Myocyte (in vitro differentiated cells): ENCODE data around the gene ANAPC5. TPM values are rescaled to one million over a fixed set of nuclear protein-coding genes. Genes with fewer than 3 reads are reported as not detected.
A peak's percentile ranks its signal among the peaks of the same experiment; 100 is the strongest.

Experiments used
- DNase-seq: peaks from one replicate; pipeline ENCODE4 v3.0.0-alpha.2; 2012; ENCODE audit warnings: low read depth
- total RNA-seq: library from RNA; depleted of rRNA; stranded (reverse); fragments of >200 nt; gene quantifications from 2 replicates; pipeline ENCODE4 v1.2.3, GENCODE V29; 2014

The ANAPC5 gene
- total RNA-seq, 1 donor from 2014 or later: 170 TPM

DNA sequence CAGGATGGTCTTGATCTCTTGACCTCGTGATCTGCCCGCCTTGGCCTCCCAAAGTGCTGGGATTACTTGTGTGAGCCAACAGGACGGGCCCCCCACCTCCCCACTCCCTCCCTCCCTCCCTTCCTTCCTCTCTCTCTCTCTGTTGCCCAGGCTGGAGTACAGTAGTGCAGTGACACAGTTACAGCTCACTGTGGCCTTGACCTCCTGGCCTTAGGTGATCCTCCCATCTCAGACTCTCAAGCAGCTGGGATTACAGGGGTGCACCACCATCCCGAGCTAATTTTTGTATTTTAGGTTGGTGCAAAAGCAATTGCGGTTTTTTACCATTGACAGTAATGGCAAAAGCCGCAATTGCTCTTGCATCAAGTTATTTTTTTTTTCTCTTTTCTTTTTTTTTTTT is 19.2 kb upstream of the ANAPC5 start:
- no peak for DNase-seq

DNA sequence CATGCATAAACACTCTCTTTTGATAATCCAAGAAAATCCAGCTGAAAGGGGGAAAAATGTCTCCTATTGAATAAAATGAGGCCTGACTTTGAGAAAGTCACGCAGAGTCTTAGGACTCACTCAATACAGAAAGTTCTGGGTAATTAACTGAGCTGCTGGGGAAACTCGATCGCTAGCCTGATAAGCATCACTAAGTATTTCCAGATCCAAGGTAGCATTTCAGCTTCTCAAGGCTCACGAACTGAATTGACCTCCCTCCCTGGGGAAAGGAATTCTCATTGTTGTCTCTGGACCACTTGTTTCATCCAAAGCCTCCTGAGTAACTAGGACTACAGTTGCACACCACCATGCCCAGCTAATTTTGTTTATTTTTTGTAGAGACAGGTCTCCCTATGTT is 13.8 kb upstream of the ANAPC5 start:
- DNase-seq: no peak

DNA sequence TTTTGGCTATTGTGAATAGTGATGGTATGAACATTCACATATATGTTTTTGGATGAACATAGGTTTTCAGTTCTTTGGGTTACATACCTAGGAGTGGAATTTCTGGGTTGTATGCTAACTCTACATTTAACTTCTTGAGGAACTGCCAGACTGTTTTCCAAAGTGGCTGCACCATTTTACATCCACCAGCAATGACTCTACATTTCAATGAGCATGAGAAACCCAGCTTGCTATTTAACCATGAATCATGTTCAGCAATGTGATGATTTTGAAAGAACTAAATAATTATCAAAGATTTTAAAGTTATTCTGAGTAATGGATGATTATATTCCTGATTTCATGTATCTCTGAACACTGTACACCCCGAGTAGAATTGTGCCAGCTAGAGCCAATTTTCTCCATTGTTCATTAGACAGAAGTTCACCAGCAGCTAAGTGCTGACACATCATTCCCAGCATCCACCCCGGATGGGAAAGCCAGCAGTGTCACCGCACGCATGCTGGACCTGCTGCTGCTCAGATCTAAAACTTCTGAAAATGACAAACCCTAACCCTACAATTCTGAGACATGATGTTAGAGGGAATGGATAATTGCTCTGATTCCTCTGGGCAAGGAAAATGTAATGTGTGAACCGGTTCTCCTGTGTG is 13.3 kb upstream of the ANAPC5 start:
- DNase-seq: peak; percentile 16

DNA sequence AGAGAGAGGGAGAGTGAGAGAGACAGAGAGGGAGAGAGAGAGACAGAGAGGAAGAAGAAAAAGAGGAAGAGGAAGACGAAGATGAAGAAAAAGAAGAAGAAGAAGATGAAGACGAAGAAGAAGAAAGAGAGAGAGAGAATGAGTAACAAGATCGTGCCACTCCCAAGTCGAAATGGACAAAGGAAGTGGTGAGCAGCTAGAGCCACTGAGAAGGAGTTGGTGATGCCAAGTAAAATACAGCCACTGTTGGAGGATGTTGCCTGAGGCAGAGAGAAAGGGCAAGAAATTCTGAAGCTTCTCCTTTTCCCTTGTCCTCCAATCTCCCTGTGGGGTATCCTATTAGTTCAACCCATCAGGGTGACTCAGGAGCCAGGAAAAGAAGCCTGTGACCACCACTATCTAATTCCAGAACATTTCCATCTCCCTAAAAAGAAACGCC is 12.5 kb upstream of the ANAPC5 start:
- DNase-seq: peak; percentile 77

DNA sequence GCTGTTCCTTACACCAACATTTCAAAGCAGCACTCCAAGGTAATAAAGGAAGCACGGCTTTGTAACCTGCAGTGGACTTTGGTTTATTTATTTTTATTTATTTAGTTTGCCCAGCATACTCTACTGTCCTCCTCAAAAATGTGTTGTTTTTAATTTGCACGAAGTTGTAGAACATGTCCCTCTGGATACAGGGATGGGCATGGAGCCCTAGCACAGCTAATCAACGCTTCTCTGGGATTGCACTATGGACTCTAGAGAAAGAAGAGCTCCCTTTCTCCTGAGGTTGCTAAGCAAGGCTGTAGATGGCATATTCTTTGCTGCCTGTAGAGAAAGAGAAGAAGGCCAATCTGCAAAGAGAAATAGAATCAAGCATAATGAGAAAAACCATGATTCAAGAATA is 5.9 kb upstream of the ANAPC5 start:
- no peak for DNase-seq

DNA sequence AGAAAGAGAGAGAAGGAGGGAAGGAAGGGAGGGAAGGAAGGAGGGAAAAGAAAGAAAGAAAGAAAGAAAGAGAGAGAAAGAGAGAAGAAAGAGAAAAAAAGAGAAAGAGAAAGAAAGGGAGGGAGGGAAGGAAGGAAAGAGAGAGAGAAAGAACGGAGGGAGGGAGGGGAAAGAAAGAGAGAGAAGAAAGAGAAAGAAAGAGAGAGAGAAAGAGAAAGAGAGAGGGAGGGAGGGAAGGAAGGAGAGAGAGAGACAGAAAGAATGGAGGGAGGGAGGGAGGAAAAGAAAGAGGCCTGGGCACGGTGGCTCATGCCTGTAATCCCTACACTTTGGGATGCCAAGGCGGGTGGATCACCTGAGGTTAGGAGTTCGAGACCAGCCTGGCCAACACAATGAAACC is 5.1 kb upstream of the ANAPC5 start:
- no peak for DNase-seq

DNA sequence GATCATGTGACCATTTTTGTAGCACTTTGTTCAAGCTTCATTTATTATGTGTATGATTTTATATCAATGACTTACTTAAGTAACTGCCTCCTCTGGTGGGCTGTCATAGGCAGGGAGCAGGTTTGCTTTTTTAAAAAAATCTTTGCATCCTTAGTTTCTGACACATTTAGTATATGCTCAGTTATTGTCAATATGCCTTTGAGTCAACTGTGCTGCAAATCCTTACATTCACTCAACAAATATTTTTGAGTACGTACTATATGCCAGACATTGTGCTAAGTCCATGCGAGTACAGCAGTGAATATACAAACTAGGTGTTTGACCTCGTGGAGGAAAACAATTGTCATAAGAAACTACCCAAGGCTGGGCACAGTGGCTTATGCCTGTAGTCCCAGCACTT is 4.4 kb upstream of the ANAPC5 start:
- no peak for DNase-seq

DNA sequence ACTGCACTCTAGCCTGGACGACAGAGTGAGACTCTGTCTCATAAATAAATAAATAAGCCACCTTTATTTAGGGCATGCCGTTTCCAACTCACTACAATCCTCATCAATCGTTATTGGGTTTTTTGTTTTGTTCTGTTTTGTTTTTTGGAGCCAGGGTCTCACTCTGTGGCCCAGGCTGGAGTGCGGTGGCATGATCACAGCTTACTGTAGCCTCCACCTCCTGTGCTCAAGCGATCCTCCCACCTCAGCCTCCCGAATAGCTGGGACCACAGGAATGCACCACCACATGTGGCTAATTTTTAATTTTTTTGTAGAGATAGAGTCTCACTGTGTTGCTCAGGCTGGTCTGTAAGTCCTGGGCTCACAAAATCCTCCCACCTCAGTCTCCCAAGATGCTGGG is 3.6 kb upstream of the ANAPC5 start:
- DNase-seq: no peak

DNA sequence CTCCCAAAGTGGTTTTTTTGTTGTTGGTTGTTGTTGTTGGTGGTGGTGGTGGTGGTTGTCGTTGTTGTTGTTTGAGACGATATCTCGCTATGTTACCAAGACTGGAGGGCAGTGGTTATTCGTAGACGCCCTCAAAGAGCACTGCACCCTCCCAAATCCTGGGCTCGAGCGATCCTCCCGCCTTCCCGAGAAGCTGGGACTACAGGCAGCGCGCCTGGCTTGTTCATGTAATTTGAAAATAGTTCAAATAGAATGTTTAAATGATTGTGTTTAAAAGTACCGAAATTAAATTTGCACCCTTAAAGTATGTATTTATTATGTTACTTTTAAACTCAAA is 439 bp upstream of the ANAPC5 start:
- no peak for DNase-seq

DNA sequence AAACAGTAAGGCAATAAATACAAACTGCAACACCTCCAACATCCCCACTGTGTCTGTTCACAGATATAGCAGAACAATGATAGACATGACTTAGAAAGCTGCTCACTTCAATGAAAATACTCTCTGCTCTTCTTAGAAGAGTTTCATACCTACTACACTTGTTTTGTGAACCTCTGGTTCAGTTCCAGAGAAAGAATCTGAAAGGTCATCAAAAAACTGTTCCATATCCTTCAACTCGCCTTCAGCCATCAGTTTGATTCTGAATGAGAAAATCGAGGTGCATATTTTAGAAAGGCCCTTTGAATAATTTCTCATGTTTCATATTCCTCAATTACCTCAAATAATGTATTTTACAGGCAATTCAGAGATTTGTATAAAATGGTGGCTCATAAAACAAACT is 5.5 kb downstream of the ANAPC5 start:
- no peak for DNase-seq

DNA sequence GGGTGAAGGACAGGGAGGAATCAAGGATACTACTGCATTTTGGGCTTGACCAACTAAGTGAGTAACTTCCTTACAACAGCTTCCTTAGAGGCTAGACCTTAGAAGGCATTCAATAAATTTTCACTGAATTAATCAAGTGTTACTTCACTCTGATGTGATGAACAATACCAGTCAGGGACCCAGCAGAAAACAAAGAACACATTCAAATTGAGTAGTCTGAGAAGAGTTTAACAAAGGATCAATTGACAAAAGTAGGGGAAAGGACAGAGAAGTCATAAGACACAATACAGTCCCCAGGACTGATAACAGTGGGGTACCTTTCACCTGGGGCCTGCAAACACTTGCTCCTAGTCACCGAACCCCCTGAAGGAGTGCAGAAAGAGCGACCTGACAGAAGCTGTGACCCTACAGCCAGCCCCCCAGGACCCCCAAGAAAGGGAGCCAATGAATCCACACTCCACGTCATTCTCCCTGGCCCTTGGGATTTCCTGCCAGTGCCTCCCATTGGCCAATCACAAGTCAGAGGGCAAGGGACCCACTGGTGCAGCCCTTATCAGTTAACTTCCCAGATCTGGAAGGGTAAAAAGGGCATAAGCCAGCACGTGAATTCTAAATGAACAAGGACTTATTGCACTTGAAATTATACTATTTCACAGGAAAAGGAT is 6.9 kb downstream of the ANAPC5 start:
- DNase-seq: no peak

DNA sequence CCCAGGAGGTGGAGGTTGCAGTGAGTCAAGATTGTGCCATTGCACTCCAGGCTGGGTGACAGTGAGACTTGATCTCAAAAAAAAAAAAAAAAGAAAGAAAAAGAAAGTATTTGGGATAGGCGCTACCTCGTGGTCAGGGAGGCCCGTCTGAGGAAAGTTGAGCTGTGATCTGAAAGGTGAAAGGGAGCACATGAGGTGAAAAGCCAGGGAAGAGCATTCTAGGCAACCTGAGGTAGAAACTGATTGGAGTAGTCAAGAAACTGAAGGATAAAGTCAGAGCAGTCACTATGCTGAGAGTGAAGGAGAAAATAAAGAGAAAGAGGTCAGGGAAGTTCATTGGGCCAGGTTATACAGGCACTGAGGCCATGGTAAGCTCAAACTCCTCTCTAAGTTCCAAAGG is 7.7 kb downstream of the ANAPC5 start:
- DNase-seq: no peak

DNA sequence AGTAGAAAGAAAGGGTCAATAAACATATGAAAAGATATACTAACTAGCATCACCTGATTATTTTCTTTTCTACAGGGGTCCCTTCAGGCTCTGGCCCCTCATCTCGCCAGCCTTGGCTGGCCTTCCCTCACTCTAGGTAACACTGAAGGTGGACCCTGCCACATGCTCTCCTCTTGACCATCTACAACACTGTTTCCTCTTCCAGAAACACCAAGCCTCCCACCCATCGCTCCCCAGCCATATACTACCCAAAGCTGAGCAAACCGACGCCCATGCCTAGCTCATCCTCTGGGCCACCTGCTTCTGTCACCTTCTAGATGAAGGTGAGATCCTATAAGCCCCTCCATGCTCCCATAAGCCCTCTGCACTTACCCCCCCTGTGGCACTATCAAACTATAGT is 14.8 kb downstream of the ANAPC5 start:
- no peak for DNase-seq

DNA sequence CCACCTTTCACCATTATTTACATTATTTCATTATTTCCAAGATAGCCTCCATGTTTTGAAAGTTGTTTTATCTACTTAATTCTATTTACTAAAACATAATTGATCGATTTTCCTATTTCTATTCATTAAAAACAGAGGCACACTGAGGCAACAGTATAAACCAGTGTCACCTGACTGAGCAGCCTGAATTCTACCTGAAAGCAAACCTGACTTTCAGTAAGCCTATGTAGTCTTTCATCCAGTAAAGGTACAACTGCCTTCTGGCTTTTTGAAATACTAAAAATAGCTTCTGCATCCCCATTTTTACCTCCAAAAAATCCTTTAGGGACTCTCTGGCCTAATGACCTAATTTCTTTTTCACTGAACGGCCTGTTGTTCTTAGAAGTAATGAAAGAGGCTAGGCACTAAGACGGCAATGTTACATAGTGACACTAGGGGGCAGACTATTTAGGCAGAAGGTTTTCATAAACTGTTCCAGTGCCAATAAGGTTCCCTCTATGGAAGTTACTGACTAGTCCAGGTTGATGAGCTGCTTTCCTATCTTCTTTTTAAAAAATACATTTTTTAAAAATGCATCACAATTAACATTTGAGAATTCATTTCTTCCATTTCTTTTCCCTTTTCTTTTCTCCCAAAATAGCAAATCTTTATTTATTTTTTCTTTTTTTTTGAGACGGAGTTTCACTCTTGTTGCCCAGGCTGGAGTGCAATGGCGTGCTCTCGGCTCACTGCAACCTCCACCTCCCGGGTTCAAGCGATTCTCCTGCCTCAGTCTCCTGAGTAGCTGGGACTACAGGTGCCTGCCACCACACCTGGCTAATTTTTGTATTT is 17.5 kb downstream of the ANAPC5 start:
- peak; percentile 62 for DNase-seq

DNA sequence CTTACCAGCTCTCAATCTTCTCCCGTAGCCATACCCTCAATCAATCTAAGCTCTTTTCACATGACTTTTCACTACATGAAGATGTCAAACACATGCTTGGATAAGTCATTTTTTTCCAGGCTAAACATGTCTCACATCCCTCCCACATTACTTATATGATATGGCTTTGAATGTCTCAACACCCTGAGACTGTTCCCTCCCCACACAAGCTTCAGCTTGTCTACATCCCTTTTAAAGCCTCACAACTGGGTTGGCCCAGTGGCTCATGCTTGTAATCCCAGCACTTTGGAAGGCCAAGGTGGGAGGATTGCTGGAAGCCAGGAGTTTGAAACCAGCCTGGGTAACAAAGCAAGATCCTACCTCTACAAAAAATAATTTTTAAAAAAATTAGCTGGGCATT is 18.5 kb downstream of the ANAPC5 start:
- DNase-seq: no peak

DNA sequence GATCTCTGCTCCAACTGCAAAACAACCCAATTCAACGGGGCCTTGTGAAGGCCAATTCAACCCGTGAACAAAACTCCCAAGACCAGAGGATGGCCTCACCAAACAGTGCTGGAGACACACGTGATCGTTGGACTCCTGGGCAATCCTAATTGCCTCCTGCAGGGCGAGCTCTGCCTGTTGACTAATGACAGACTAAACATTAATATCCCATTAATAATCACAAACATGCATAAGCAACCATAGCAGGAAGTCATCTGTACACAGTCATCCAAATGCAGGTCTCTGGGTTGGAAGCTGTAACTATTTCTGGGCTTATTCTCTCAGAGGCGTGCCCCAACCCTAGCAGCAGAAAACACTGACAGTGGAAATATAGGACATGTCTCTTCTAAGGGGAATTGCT is 21.0 kb downstream of the ANAPC5 start:
- no peak for DNase-seq

DNA sequence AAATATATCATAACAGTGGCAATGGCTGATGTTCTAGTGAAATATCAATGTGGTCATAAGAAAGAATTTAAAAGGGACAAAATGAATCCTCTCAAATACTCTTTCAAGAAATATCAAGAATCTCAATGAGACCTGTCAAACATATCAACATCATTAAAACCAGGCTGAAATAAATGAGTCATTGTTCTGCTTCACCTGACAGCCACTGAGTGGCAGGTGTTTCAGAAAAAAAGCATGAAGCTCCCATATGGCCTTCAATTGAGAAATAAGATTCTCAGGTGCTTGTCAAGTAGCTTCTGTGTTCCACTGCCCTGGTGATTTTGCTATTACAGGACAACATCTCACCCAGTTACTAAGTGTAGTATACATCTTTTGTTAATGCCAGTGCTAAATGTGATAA is 21.5 kb downstream of the ANAPC5 start:
- DNase-seq: no peak

DNA sequence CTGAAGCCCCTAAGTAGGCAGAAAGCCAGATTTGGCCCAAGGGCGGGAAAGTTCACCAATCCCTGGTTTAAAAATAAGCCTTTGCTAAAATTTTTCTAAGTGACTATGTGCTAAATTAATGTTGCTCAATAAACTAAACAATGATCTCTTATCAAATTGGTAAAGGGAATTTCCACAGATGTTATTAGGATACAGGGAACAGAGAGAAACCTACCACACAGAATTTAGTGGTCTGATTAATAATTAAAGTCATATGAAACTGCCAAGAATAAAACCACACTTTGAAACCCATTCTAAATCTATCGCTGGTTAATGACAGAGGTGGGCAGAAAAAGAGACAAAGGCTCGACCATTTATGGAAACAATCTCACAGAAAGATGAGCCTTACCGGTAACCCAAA is 22.0 kb downstream of the ANAPC5 start:
- DNase-seq: no peak

DNA sequence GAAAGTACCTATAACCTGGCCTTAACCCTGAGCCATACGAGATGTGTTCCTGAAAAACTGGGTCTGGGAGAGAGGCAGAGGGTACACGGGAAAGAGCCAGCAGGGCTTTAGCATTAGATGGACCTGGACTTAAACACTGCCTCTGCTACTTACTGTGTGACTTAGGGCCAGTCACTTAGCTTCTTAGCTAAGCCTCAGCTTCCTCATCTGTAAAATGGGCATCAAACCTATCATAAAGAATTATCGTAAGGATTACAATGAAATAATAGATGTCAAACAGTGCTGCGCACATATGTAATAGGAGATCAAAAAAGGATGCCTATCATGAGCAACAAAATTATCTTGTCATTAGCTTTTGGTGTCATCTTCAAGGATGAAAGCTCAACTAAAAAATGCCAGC is 23.6 kb downstream of the ANAPC5 start:
- DNase-seq: no peak

DNA sequence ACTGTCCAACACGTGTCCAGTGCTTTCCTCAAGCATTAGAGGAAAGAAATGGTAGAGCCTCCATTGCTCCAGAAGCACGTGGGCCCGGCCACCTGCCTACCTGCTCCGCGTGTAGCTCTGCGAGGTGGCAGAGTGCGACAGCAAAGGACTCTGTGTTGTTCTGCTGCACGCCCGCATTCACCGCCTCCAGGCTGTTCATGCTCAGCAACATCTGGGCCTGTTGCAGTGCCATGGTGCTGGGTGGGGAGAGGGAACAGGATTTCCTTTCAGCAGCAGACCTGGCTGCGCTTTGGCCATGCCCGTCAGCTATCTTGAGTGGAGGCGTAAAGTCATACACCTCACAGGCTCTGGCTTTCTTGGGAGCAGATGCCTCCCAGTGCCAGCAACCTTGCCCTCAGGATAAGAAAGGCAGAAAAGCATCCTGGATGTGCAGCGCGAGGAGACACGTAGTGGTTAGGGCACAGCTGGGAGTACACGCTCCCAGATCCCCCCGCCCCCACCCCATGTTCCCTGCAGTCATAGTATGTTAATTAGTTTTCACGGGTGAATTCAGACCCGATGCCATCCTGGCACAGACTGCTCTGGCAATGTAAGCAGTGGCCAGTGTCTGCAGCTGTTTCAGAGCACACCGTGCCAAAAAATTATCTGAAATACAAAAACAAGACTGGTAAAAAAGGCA is 25.1 kb downstream of the ANAPC5 start:
- DNase-seq: peak; percentile 16

DNA sequence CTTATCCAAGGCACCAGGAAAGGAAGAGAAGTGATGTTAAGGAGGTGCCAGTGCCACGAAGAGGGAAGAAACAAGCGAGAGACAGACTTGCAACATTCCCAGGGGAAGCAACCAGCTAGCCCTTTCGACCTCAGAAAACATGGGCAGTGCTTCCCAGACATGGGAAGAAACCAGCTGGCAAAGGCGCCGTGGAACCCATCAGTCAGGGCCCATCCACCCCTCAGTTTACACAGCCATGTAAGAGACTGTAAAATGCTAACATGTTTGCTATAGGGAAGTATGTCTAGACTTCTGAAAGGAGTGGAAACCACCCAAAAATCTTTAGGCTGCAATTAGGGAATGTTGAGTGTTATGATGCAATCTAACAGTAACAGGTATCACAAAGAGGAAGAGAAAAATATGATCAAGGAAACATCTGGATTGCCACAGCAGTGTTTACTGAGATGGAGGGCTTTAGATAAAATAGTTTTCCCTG is 26.3 kb downstream of the ANAPC5 start:
- no peak for DNase-seq

DNA sequence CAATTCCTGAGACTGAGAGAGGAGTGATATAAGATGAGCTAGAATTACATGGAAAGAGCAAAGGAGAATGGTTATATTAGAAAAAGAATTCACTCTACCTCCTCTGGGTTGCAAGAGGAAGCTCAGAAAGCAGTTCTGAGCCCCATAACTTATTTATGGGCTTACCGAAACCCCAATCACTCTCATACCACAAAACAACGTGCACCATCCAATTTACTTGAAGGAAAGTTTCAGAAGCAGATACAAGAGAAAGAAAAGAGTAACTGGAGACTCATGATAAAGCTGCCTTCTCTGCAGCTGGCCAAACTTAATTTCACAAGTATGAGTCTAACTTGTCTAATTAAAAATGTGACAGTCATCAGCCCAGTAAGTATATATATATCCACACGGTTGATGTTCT is 28.3 kb downstream of the ANAPC5 start:
- DNase-seq: no peak
